Lower leg skin (tissue), 3 donors: ENCODE data around the gene EP400.

Experiments
- CTCF ChIP-seq, 3 donors: fragments of 450-650 bp; IDR thresholded peaks; one replicate each; pipeline ENCODE4 v1.5.1; 2016; ENCODE audit warnings: antibody characterized with exemption in 3 of 3, mild to moderate bottlenecking in 3 of 3, moderate library complexity in 2 of 3
- POLR2A ChIP-seq, 2 donors: fragments of 450-650 bp; IDR thresholded peaks; one replicate each; pipeline ENCODE4 v1.6.1; 2016 to 2017; ENCODE audit warnings: antibody characterized with exemption in 2 of 2, mild to moderate bottlenecking in 1 of 2, moderate library complexity in 1 of 2

GRCh38 chr12:131934535-131934934 is 15.2 kb upstream of the EP400 start:
- TF ChIP-seq CTCF (IDR thresholded peaks at IDR 0.05) (no peak), POLR2A (IDR thresholded peaks at IDR 0.05) (no peak)
